Stomach smooth muscle (tissue), 2 donors: ENCODE results near the gene TOPORS.
"Not testable (repeated sequence)": the region's sequence is repeated elsewhere in the genome, so short reads cannot be mapped to it uniquely, and the experiment has no call there.

ENCODE experiments used
- H3K27ac ChIP-seq: one replicate; pipeline ENCODE4 v1.7.0; 2013; ENCODE audit warnings: mild to moderate bottlenecking, low read length, inconsistent platforms
- H3K27me3 ChIP-seq, 2 donors: one replicate each; pipeline ENCODE4 v1.7.0; 2013; ENCODE audit warnings: low read length in 2 of 2; ENCODE audit not compliant: insufficient read depth in 2 of 2, control insufficient read depth in 1 of 2
- H3K36me3 ChIP-seq, 2 donors: one replicate each; pipeline ENCODE4 v1.7.0; 2013; ENCODE audit warnings: low read length in 2 of 2; ENCODE audit not compliant: control insufficient read depth in 2 of 2, insufficient read depth in 2 of 2
- H3K4me1 ChIP-seq: one replicate; pipeline ENCODE4 v1.7.0; 2013; ENCODE audit warnings: low read length; ENCODE audit not compliant: control insufficient read depth, insufficient read depth
- H3K4me3 ChIP-seq, 2 donors: one replicate each; pipeline ENCODE4 v1.7.0; 2013; ENCODE audit warnings: low read length in 2 of 2
- H3K9ac ChIP-seq, 2 donors: one replicate each; pipeline ENCODE4 v1.7.0; 2013; ENCODE audit warnings: low read length in 2 of 2, mild to moderate bottlenecking in 1 of 2
- H3K9me3 ChIP-seq, 2 donors: one replicate each; pipeline ENCODE4 v1.7.0; 2013; ENCODE audit warnings: low read length in 2 of 2; ENCODE audit not compliant: control insufficient read depth in 2 of 2
- donor health status: healthy.
- donor health status: Pancreatic carcinoma.

TOPORS gene

GRCh38 chr9:32552172-32552872 lies at the start of gene TOPORS, which contains the start of gene SMIM27:
TOPORS (minus strand) TSS chr9:32552586; CDS start chr9:32552436, 150 bp downstream.
SMIM27 (plus strand) TSS chr9:32552327; CDS start chr9:32552435, 108 bp downstream.
- Histone ChIP-seq H3K9me3 (no peaks in the 10 kb centered on the region), H3K4me1 (peaks cover 11% of the 10 kb centered on the region), H3K9ac (peak within 1 kb of the TSS; percentile 70 to 90), H3K36me3 (peaks cover 0 to 3% of the 10 kb centered on the region in 2 donors), H3K27ac (peak within 1 kb of the TSS; percentile 94), H3K4me3 (peak within 1 kb of the TSS; percentile 75 to 92), H3K27me3 (no peaks in the 10 kb centered on the region)

GRCh38 chr9:32599021-32599420 lies 46.6 kb upstream of the TOPORS start:
- H3K9me3 ChIP-seq, result not testable (repeated sequence)

GRCh38 chr9:32596936-32597335 lies 44.5 kb upstream of the TOPORS start:
- Histone ChIP-seq H3K4me3 (no peak overlapping the region), H3K9me3 (no peaks in the 10 kb centered on the region), H3K36me3 (no peaks in the 10 kb centered on the region), H3K4me1 (no peaks in the 10 kb centered on the region), H3K27ac (no peak overlapping the region), H3K27me3 (no peaks in the 10 kb centered on the region), H3K9ac (no peak overlapping the region)

More at GRCh38 chr9:32599021-32599420, 46.6 kb upstream of the TOPORS start:
- H3K9ac ChIP-seq, H3K27me3 ChIP-seq, H3K4me3 ChIP-seq, H3K4me1 ChIP-seq, H3K27ac ChIP-seq, H3K36me3 ChIP-seq: not testable (repeated sequence)

GRCh38 chr9:32596096-32596865 lies 43.9 kb upstream of the TOPORS start:
- Histone ChIP-seq H3K27ac (no peak overlapping the region), H3K36me3 (no peaks in the 10 kb centered on the region), H3K9ac (no peak overlapping the region), H3K27me3 (no peaks in the 10 kb centered on the region), H3K4me3 (no peak overlapping the region), H3K9me3 (no peaks in the 10 kb centered on the region), H3K4me1 (no peaks in the 10 kb centered on the region)

- Histone ChIP-seq H3K4me3 (no peak overlapping the region), H3K36me3 (no peaks in the 10 kb centered on the region), H3K4me1 (no peaks in the 10 kb centered on the region), H3K9me3 (no peaks in the 10 kb centered on the region), H3K9ac (no peak overlapping the region), H3K27ac (no peak overlapping the region), H3K27me3 (peaks cover 0 to 2% of the 10 kb centered on the region in 2 donors)
These were observed 38.5 kb upstream of the TOPORS start for GRCh38 chr9:32590898-32591297.

- no peaks in the 10 kb centered on the region for H3K4me1 ChIP-seq
- H3K27me3 ChIP-seq, result peaks cover 0 to 2% of the 10 kb centered on the region in 2 donors
- H3K27ac ChIP-seq, result no peak overlapping the region
- H3K4me3 ChIP-seq, result no peak overlapping the region
- no peaks in the 10 kb centered on the region for H3K36me3 ChIP-seq
- no peak overlapping the region for H3K9ac ChIP-seq
- no peaks in the 10 kb centered on the region for H3K9me3 ChIP-seq
These were observed 38.1 kb upstream of the TOPORS start for GRCh38 chr9:32590476-32590875.

- Histone ChIP-seq H3K4me1 (no peaks in the 10 kb centered on the region), H3K4me3 (no peak overlapping the region), H3K36me3 (no peaks in the 10 kb centered on the region), H3K27me3 (peaks cover 0 to 2% of the 10 kb centered on the region in 2 donors), H3K27ac (no peak overlapping the region), H3K9me3 (no peaks in the 10 kb centered on the region), H3K9ac (no peak overlapping the region)
These were observed 36.8 kb upstream of the TOPORS start for GRCh38 chr9:32589083-32589723.

- Histone ChIP-seq H3K4me1 (no peaks in the 10 kb centered on the region), H3K27ac (no peak overlapping the region), H3K9ac (no peak overlapping the region), H3K36me3 (no peaks in the 10 kb centered on the region), H3K27me3 (peaks cover 0 to 2% of the 10 kb centered on the region in 2 donors), H3K4me3 (no peak overlapping the region), H3K9me3 (no peaks in the 10 kb centered on the region)
These were observed 35.5 kb upstream of the TOPORS start for GRCh38 chr9:32587901-32588300.

GRCh38 chr9:32584784-32585183 lies 32.4 kb upstream of the TOPORS start:
- no peaks in the 10 kb centered on the region for H3K4me1 ChIP-seq

GRCh38 chr9:32581512-32582143 lies 29.2 kb upstream of the TOPORS start:
- Histone ChIP-seq H3K9ac (no peak overlapping the region), H3K9me3 (no peaks in the 10 kb centered on the region), H3K27ac (no peak overlapping the region), H3K4me1 (no peaks in the 10 kb centered on the region), H3K36me3 (no peaks in the 10 kb centered on the region), H3K4me3 (no peak overlapping the region), H3K27me3 (peaks cover 2% of the 10 kb centered on the region in 2 donors)

More at GRCh38 chr9:32584784-32585183, 32.4 kb upstream of the TOPORS start:
- Histone ChIP-seq H3K36me3 (no peaks in the 10 kb centered on the region), H3K4me3 (no peak overlapping the region), H3K27ac (no peak overlapping the region), H3K9me3 (no peaks in the 10 kb centered on the region), H3K27me3 (peaks cover 0 to 2% of the 10 kb centered on the region in 2 donors), H3K9ac (no peak overlapping the region)
